Measurements from ENCODE around the gene C12orf50. TPM values are rescaled to one million over a fixed set of nuclear protein-coding genes. Genes with fewer than 3 reads are reported as not detected.

C12orf50 gene
- total and polyA plus RNA-seq, 2 of the 13 experiments (the other 11 are each of a cell fraction or from before 2014, with no cell fraction given), result not detected

DNA sequence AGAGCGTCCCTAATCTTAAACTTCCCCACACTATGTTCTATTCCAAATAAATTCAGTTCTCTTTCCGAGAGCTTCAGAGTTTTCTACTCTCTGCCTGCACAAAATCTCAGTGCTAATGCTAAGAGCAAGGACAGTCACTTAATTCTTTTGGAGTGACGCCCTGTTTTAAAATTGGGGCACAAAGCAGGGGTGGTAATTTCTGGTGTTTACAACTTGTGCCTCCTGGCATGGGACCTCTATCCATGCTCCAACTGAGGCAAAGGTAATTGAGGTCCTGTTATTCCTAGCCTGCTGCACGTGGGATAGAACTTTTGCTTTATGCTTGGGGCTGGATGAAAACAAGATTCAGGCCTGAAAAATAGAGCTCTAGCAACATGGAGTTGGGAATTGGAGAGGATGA is 22.9 kb downstream of the C12orf50 start:
- in situ Hi-C loops (cut with HindIII; ENCODE audit: extremely low pct_ligation_motif_present, low pct_unique_long_range_greater_than_20kb) (no loop called here), intact Hi-C loops (cut with micrococcal nuclease; ENCODE audit: unreplicated experiment) (no loop called here)
- no peak overlapping the region for H3K9ac ChIP-seq (ENCODE audit: insufficient read depth, low read depth, low read length)
- H3K27me3 ChIP-seq (ENCODE audit: control insufficient read depth in 1 of 2, insufficient read depth in 2 of 2, low read length in 2 of 2), result no peaks in the 10 kb centered on the region; a peak in 1 of 5 replicates
- H2AFZ ChIP-seq (ENCODE audit: low read length), result no peak overlapping the region
- ChIA-PET CTCF (ENCODE audit: low intra/inter-chr PET ratio, low total read pairs) (no interaction called here), POLR2A (no interaction called here)
- H3K9me3 ChIP-seq (ENCODE audit: low read length), result no peaks in the 10 kb centered on the region
- ATAC-seq, result no peak
- BruUV-seq (replicated peaks), result no TSS peak
- no peaks in the 10 kb centered on the region for H3K79me2 ChIP-seq (ENCODE audit: insufficient read depth, low read length)
- H3K4me3 ChIP-seq (replicated peaks in 1 of 3; ENCODE audit: insufficient read depth in 1 of 3, low read depth in 2 of 3, low read length in 3 of 3), result no peak overlapping the region
- FAIRE-seq, result no peak
- WGBS (ENCODE audit: low lambda C conversion rate), result 16% methylated on average over 4 of the region's 4 CpGs
- no peak overlapping the region for H3K4me2 ChIP-seq (ENCODE audit: low read depth, low read length)
- no peaks in the 10 kb centered on the region for H3K36me3 ChIP-seq (replicated peaks in 1 of 2; ENCODE audit: control insufficient read depth in 1 of 2, insufficient read depth in 2 of 2, low read length in 2 of 2)
- no peak for DNase-seq (ENCODE audit: low spot score)
- no peak overlapping the region for H3K27ac ChIP-seq (ENCODE audit: extremely low read length, insufficient read depth, low read length)
- no peak for TF ChIP-seq RAD21 (CRISPR knock-in tag; IDR thresholded peaks at IDR 0.05)
- no peak for TF ChIP-seq MATR3 (CRISPR knock-in tag; IDR thresholded peaks at IDR 0.05)
- TF ChIP-seq GZF1 (CRISPR knock-in tag; IDR thresholded peaks at IDR 0.05), result no peak
- TF ChIP-seq SRF (IDR thresholded peaks at IDR 0.05; ENCODE audit: low read depth, low read length), result no peak
- TF ChIP-seq SMAD1 (CRISPR knock-in tag; IDR thresholded peaks at IDR 0.05; ENCODE audit: borderline replicate concordance, low read depth), result no peak
- TF ChIP-seq ZNF878 (CRISPR knock-in tag; IDR thresholded peaks at IDR 0.05), result no peak
- TF ChIP-seq ZNF296 (CRISPR knock-in tag; conservative IDR thresholded peaks at IDR 0.05), result no peak
- TF ChIP-seq, protein P1, sequence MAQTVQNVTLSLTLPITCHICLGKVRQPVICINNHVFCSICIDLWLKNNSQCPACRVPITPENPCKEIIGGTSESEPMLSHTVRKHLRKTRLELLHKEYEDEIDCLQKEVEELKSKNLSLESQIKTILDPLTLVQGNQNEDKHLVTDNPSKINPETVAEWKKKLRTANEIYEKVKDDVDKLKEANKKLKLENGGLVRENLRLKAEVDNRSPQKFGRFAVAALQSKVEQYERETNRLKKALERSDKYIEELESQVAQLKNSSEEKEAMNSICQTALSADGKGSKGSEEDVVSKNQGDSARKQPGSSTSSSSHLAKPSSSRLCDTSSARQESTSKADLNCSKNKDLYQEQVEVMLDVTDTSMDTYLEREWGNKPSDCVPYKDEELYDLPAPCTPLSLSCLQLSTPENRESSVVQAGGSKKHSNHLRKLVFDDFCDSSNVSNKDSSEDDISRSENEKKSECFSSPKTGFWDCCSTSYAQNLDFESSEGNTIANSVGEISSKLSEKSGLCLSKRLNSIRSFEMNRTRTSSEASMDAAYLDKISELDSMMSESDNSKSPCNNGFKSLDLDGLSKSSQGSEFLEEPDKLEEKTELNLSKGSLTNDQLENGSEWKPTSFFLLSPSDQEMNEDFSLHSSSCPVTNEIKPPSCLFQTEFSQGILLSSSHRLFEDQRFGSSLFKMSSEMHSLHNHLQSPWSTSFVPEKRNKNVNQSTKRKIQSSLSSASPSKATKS (CRISPR knock-in tag; IDR thresholded peaks at IDR 0.05), result no peak
- no peak for TF ChIP-seq ZNF224 (CRISPR knock-in tag; IDR thresholded peaks at IDR 0.05)
- TF ChIP-seq MTF2 (CRISPR knock-in tag; IDR thresholded peaks at IDR 0.05; ENCODE audit: borderline replicate concordance), result no peak
- TF ChIP-seq, protein P2, sequence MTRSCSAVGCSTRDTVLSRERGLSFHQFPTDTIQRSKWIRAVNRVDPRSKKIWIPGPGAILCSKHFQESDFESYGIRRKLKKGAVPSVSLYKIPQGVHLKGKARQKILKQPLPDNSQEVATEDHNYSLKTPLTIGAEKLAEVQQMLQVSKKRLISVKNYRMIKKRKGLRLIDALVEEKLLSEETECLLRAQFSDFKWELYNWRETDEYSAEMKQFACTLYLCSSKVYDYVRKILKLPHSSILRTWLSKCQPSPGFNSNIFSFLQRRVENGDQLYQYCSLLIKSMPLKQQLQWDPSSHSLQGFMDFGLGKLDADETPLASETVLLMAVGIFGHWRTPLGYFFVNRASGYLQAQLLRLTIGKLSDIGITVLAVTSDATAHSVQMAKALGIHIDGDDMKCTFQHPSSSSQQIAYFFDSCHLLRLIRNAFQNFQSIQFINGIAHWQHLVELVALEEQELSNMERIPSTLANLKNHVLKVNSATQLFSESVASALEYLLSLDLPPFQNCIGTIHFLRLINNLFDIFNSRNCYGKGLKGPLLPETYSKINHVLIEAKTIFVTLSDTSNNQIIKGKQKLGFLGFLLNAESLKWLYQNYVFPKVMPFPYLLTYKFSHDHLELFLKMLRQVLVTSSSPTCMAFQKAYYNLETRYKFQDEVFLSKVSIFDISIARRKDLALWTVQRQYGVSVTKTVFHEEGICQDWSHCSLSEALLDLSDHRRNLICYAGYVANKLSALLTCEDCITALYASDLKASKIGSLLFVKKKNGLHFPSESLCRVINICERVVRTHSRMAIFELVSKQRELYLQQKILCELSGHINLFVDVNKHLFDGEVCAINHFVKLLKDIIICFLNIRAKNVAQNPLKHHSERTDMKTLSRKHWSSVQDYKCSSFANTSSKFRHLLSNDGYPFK (CRISPR knock-in tag; IDR thresholded peaks at IDR 0.05; ENCODE audit: borderline replicate concordance), result no peak
- no peak for TF ChIP-seq STAG1 (CRISPR knock-in tag; IDR thresholded peaks at IDR 0.05)
- TF ChIP-seq SMAD9 (CRISPR knock-in tag; IDR thresholded peaks at IDR 0.05), result no peak
- no peak for TF ChIP-seq XBP1 (CRISPR knock-in tag; IDR thresholded peaks at IDR 0.05)
- no peaks in the 10 kb centered on the region for H3K4me1 ChIP-seq (ENCODE audit: insufficient read depth, low read length)
- H4K20me1 ChIP-seq (ENCODE audit: insufficient read depth, low read length), result no peaks in the 10 kb centered on the region
